Hippocampal formation (tissue), 2 donors: ENCODE measurements around the gene CDK5RAP3.
"Not testable (repeated sequence)": the region's sequence is repeated elsewhere in the genome, so short reads cannot be mapped to it uniquely, and the experiment has no call there.

ENCODE experiments used
- DNase-seq, 2 donors: peaks; one replicate each; lab custom pipeline; 2025; lab: John Stamatoyannopoulos, UW

Gene CDK5RAP3

DNA sequence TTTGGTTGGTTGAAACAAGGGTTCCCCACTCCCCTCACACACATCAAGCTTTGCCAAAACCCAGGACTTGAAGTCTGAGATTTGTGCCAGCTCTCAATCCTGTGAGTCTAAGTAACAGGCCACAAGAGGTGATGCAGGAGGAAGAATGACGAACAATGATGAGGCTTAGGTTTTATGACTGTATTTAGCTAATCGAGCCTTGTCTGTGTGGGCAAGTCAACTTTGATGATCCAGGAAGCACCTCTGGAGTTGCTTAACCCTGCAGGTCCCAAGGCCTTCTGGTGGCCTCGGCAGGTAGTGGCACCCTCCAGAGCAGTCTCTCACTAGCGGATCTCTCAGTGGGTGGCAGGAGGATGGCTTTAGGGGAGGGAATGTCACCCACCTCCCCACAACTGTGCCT, 28.7 kb downstream of the CDK5RAP3 start:
- DNase-seq: no peak

- DNase-seq: no peak
Observed at GRCh38 chr17:48001197-48001596, 30.3 kb downstream of the CDK5RAP3 start.

GRCh38 chr17:48001657-48002056, 30.7 kb downstream of the CDK5RAP3 start:
- not testable (repeated sequence) for DNase-seq

GRCh38 chr17:48002266-48002915, 31.5 kb downstream of the CDK5RAP3 start:
- DNase-seq: no peak

- no peak for DNase-seq
Observed at GRCh38 chr17:48002916-48003416, 32.1 kb downstream of the CDK5RAP3 start.

DNA sequence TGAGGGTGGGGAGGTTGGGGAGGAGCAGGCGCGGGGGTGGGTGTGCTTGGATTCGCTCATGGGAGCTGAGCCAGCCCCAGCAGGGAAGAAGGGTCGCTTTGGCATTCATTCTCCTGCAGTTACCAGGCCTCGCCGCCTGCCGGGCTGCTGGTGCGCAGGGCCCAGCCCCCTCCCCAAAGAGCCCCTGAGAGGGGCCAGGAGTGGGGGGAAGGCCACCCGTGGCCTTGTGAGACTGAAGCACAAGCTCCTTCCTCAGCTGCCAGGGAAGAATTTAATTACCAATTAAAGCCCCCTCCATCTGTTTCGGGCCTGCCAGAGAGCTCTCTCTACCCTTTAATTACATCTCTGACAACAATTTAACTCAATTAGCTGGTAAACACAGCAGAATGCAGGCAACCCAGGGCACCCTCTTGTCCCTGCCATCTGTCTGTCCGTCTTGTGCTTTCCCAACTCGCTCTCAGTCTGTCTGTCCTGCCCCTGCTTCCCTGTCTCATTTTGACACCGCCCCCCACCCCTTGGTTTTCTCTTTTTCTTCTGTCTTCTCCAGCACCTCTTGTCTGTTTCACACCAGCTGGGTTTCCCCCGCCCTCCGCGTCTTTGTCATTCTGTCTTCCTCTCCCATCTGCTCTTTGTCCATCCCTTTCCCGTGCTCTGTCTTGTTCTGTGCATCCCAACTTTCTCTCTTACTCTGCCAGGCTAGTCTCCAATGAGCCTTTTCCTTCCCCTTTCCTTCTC, 32.7 kb downstream of the CDK5RAP3 start:
- DNase-seq: no peak

GRCh38 chr17:48004983-48005382, 34.1 kb downstream of the CDK5RAP3 start:
- no peak for DNase-seq

- DNase-seq: no peak
Observed at GRCh38 chr17:48006936-48007709, 36.2 kb downstream of the CDK5RAP3 start.

DNA sequence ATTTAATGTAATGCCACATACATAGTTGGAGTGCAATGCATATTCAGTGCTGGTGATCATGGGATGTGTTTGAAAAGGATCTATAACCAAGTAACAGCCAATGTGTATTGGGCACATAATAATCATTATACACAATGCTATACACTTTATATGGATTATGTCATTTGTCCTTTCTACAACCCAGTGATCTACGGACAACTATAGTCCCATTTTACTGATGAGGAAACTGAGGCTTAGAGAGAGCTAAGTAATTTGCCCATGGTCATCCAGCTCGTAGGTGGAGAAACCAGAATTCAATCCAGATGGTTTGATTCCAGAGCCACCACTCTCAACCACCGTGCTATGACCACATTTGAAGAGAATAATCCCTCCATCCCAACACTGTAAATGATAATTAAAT, 39.3 kb downstream of the CDK5RAP3 start:
- no peak for DNase-seq

DNA sequence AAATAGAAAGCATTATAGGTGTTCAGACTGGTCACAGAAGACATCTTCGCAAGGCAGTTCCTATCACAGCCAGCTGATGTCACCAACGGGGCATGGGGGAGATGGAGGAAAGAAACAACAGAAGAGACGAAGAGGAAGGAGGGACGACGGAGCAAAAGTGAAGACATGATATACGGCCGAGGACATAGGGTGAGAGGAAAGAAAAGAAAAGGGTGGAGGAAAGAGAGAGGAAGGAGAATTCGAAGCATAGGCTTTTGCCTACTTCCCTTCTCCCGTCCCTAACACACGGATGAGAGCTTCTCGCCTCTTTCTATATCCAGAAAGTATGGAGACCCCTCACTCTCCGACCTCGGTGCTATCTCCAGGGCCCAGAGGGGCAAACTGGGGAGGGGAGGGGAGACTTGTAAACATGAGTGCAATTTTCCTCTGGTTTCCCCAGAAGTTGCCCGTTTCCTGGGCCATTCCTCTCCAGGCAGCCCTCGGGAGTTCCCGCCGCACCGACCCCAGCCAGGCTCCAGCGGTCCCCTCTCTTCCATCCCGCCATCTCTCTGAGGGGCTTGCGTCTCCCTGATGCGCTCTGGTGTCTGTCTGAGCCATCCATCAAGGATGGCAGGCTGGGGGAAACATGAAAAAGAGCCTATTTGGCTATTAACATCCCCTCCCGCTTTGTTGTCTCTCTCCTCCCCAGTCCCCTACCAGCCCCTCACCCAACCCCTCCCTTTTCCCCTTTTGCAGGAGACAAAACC, 40.7 kb downstream of the CDK5RAP3 start:
- DNase-seq: no peak

DNA sequence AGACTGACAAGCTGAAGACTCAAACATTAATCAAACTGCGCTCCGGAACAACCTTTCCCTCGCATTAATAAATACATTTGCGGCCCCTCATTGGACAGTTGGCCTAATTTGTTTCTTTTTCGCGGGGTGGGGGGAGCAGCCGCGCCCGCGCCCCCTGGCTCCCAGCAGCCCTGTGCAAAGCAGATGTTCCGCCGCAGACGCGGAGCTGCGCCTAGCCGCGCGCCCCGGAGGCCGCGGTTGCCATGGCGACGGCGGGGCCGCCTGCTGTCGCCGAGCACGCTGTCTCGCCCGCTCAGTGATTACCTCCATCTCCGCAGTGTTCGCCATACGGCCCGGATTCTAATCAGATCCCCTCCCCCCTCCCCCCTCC, 41.2 kb downstream of the CDK5RAP3 start:
- peak in 1 of 2 donors; percentile 23 for DNase-seq

DNA sequence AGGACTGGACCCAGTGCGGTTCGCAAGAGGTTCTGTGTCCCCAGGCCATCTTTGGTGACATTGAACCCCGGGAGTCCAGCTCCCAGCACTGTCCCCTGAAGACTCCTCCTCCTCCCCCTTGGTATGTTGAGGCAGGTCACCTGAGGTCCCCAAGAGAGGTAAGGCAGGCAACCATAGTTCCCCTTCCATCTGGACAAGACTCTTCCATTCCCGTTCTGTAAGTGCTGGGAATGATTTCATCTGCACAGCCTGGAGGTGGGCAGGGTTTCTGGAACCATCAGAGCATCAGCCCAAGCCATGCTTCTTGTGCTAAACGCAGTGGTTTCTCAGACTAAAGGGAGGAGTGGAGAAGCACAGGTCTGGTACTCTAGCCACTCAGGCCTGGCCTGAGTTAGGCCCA, 41.7 kb downstream of the CDK5RAP3 start:
- no peak for DNase-seq

GRCh38 chr17:48013876-48014594, 43.1 kb downstream of the CDK5RAP3 start:
- no peak for DNase-seq

DNA sequence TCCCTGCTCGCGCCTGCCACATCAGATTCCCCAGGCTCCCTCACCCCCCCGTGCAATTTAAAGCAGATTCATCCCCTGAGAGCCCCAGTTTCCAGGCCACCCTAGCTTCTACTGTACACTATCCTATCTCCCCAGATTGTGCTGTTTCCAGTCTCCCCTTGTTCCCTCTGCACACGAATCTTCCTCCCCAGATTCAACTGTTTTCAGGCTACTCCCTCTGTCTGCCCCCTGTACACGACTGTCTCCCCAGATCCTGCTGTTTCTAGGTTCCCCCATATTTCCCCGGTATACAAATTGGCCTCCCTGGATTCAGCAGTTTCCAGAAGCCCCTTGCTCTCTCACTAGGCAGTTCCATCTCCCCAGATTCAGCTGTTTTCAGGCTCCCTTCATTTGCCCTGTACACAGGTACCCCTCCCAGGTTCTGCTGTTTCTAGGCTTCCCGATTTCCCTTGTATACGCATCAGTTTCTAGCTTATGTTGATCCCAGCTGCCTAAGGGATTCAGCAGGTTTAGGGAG, 43.7 kb downstream of the CDK5RAP3 start:
- no peak for DNase-seq

GRCh38 chr17:48016112-48016511, 45.2 kb downstream of the CDK5RAP3 start:
- no peak for DNase-seq

DNA sequence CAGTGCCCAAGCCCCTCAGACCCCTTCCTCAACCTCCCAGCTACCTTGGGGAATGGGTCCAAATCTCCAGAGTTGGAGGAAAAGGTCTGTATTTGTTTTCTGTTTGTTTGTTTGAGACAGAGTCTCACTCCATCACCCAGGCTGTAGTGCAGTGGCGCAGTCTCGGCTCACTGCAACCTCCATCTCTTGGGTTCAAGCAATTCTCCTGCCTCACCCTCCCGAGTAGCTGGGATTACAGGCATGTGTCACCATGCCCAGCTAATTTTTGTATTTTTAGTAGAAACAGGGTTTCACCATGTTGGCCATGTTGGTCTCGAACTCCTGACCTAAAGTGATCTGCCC, 46.9 kb downstream of the CDK5RAP3 start:
- not testable (repeated sequence) for DNase-seq

GRCh38 chr17:48021934-48022333, 51.0 kb downstream of the CDK5RAP3 start:
- no peak for DNase-seq

- no peak for DNase-seq
Observed at GRCh38 chr17:48022901-48023300, 52.0 kb downstream of the CDK5RAP3 start.

GRCh38 chr17:48023400-48024148, 52.7 kb downstream of the CDK5RAP3 start:
- DNase-seq: peak; percentile 76
